K562 (cell line): ENCODE data around the gene SELL. TPM values are rescaled to one million over a fixed set of nuclear protein-coding genes. Genes with fewer than 3 reads are reported as not detected.

Experiments used
- ATAC-seq: fragments of 200-7000 bp; cut with Tn5 transposase; 3 replicates; pipeline ENCODE4 v1.9.1; 2020; ENCODE audit warnings: moderate library complexity
- BruUV-seq: library from RNA; stranded (reverse); fragments of 400-500 nt; replicated peaks from 2 replicates; lab custom pipeline; 2021; lab: Mats Ljungman, UMichigan
- CTCF ChIA-PET: fragments of 300-600 bp; formaldehyde crosslinking; extraction: SDS; loops from one replicate; lab custom pipeline; 2021; ENCODE audit warnings: low intra/inter-chr PET ratio; lab: Yijun Ruan, JAX
- POLR2A ChIA-PET: fragments of 300-600, 350-650 bp; sonication (Branson Sonifier 250); formaldehyde crosslinking; extraction: SDS; loops from one replicate; lab custom pipeline; 2021; ENCODE audit warnings: antibody characterized with exemption, inconsistent platforms; lab: Yijun Ruan, JAX
- DNase-seq, 4 experiments: peaks; one replicate each; pipeline versions ENCODE4 v3.0.0 to v3.0.0-alpha.2; 2011 to 2018; ENCODE audit warnings: low spot score in 3 of 4, mixed read lengths in 3 of 4; ENCODE audit errors: extremely low read depth in 1 of 4
- FAIRE-seq: peaks from 2 replicates; lab custom pipeline; 2011; peaks lifted over from hg19 to GRCh38; lab: Jason Lieb, UNC
- H2AFZ ChIP-seq: 2 replicates; pipeline ENCODE4 v1.6.0; 2011; ENCODE audit warnings: low read depth, low read length, control low read depth, inconsistent platforms
- H3K27ac ChIP-seq: fragments of 200-600 bp; 3 replicates; pipeline ENCODE4 v1.8.0; 2011; ENCODE audit warnings: low read depth, mild to moderate bottlenecking, control low read depth, inconsistent platforms, low read length, moderate library complexity, mixed read lengths; ENCODE audit errors: extremely low read depth
- H3K27me3 ChIP-seq, 2 experiments: fragments of 300-600 bp in 1 of 2; 2 replicates in 1 of 2; 3 replicates in 1 of 2; pipeline versions ENCODE4 v1.6.0 to v1.8.0; 2011; ENCODE audit warnings: inconsistent platforms in 2 of 2, low read length in 2 of 2, mild to moderate bottlenecking in 1 of 2, mixed read lengths in 1 of 2, moderate library complexity in 1 of 2; ENCODE audit not compliant: control insufficient read depth in 2 of 2, insufficient read depth in 2 of 2
- H3K36me3 ChIP-seq: fragments of 300-600 bp; 3 replicates; pipeline ENCODE4 v1.8.0; 2011; ENCODE audit warnings: mild to moderate bottlenecking, low read length, inconsistent platforms; ENCODE audit not compliant: control insufficient read depth, insufficient read depth
- H3K4me1 ChIP-seq, 2 experiments: fragments of 200-600 bp in 1 of 2; replicated peaks in 1 of 2; 2 replicates in 1 of 2; 3 replicates in 1 of 2; pipeline versions ENCODE4 v1.5.1 to v1.8.0; 2011; ENCODE audit warnings: inconsistent platforms in 2 of 2, low read length in 2 of 2, mild to moderate bottlenecking in 1 of 2, mixed read lengths in 1 of 2, moderate library complexity in 1 of 2; ENCODE audit not compliant: control insufficient read depth in 2 of 2, insufficient read depth in 2 of 2
- H3K4me2 ChIP-seq: 2 replicates; pipeline ENCODE4 v1.6.1; 2011; ENCODE audit warnings: low read length, control low read depth, inconsistent platforms, mixed read lengths; ENCODE audit not compliant: insufficient read depth
- H3K4me3 ChIP-seq: fragments of 200-600 bp; sonication (generic), shearing (Covaris generic); 2 replicates; pipeline ENCODE4 v1.5.1; 2016; ENCODE audit warnings: control low read depth, inconsistent platforms
- H3K79me2 ChIP-seq: fragments of 200-600 bp; 3 replicates; pipeline ENCODE4 v1.8.0; 2011; ENCODE audit warnings: low read length, inconsistent platforms; ENCODE audit not compliant: control insufficient read depth, insufficient read depth
- H3K9ac ChIP-seq, 2 experiments: 2 replicates each; pipeline versions ENCODE4 v1.6.0 to v1.6.1; 2011; ENCODE audit warnings: low read depth in 2 of 2, low read length in 2 of 2, control low read depth in 1 of 2, inconsistent platforms in 1 of 2, mild to moderate bottlenecking in 1 of 2, mixed read lengths in 1 of 2; ENCODE audit not compliant: insufficient read depth in 1 of 2
- H3K9me1 ChIP-seq: one replicate; pipeline ENCODE4 v1.6.0; 2011; ENCODE audit warnings: inconsistent platforms, mild to moderate bottlenecking, low read length, moderate library complexity; ENCODE audit not compliant: control insufficient read depth, insufficient read depth
- H3K9me3 ChIP-seq: replicated peaks from 2 replicates; pipeline ENCODE4 v1.5.1; 2011; ENCODE audit warnings: low read depth, low read length, inconsistent platforms; ENCODE audit not compliant: control insufficient read depth, insufficient read depth
- H4K20me1 ChIP-seq: replicated peaks from 2 replicates; pipeline ENCODE4 v1.6.1; 2011; ENCODE audit warnings: low read length, inconsistent platforms, mixed read lengths; ENCODE audit not compliant: control insufficient read depth, insufficient read depth
- BACH1 ChIP-seq: fragments of 200-800 bp; sonication (Bioruptor generic); IDR thresholded peaks from 2 replicates; pipeline ENCODE4 v1.6.1; 2016; ENCODE audit warnings: missing genetic modification characterization, missing compliant biosample characterization
- EP400 ChIP-seq: fragments of 450-650 bp; IDR thresholded peaks from 2 replicates; pipeline ENCODE4 v1.6.1; 2017; ENCODE audit warnings: antibody characterized with exemption, mild to moderate bottlenecking, moderate library complexity
- JUN ChIP-seq, 2 experiments: sonication (generic) in 1 of 2; formaldehyde crosslinking in 1 of 2; IDR thresholded peaks; 2 replicates each; pipeline versions ENCODE4 v1.6.1 to v1.8.0; 2012 to 2022; ENCODE audit warnings: borderline replicate concordance in 2 of 2, mild to moderate bottlenecking in 2 of 2, improper control_type of control experiment in 1 of 2, low read depth in 1 of 2, low read length in 1 of 2, missing genetic modification reagents in 1 of 2
- SETDB1 ChIP-seq: IDR thresholded peaks from one replicate; pipeline ENCODE4 v1.6.1; 2012; ENCODE audit warnings: low read length, control low read depth, inconsistent platforms
- SMAD1 ChIP-seq: fragments of 150-350 bp; IDR thresholded peaks from 2 replicates; pipeline ENCODE4 v1.6.1; 2014; ENCODE audit warnings: low read length, low read depth; ENCODE audit not compliant: partially characterized antibody
- SMARCE1 ChIP-seq: fragments of 450-650 bp; IDR thresholded peaks from 2 replicates; pipeline ENCODE4 v1.7.1; 2016; ENCODE audit warnings: mild to moderate bottlenecking
- TAL1 ChIP-seq: fragments of 450-650 bp; IDR thresholded peaks from 2 replicates; pipeline ENCODE4 v1.6.1; 2016; ENCODE audit warnings: mild to moderate bottlenecking
- TSC22D4 ChIP-seq: fragments of 450-650 bp; IDR thresholded peaks from 2 replicates; pipeline ENCODE4 v1.6.1; 2016; ENCODE audit warnings: missing genetic modification characterization, missing biosample characterization, control low read depth
- ZFP30 ChIP-seq: fragments of 250-450 bp; sonication (Bioruptor Pico); IDR thresholded peaks from 2 replicates; pipeline ENCODE4 v1.8.0; 2022; ENCODE audit warnings: moderate library complexity, mild to moderate bottlenecking, inconsistent platforms, borderline replicate concordance
- ZNF143 ChIP-seq: sonication (generic); formaldehyde crosslinking; IDR thresholded peaks from 2 replicates; pipeline ENCODE4 v1.9.0; 2022; ENCODE audit warnings: mild to moderate bottlenecking, missing genetic modification reagents
- ZNF507 ChIP-seq: conservative IDR thresholded peaks from 2 replicates; pipeline ENCODE4 v1.6.1; 2017; ENCODE audit warnings: missing genetic modification characterization, missing compliant biosample characterization
- ZZZ3 ChIP-seq: fragments of 450-650 bp; IDR thresholded peaks from 2 replicates; pipeline ENCODE4 v1.6.1; 2016; ENCODE audit warnings: antibody characterized with exemption, mild to moderate bottlenecking, moderate library complexity
- WGBS: fragments of 100-300 bp; shearing (Covaris generic); methylation state at CpG from one replicate; pipeline ENCODE4 v1.1.6; 2016; ENCODE audit warnings: low coverage, mixed read lengths; ENCODE audit not compliant: insufficient coverage; ENCODE audit errors: missing lambda C conversion rate; 5-methylcytosine and 5-hydroxymethylcytosine counted together
- in situ Hi-C: fragments of 300-500 bp; cut with MboI; formaldehyde crosslinking; loops from 4 replicates; pipeline ENCODE4 v1.15.0; 2018; ENCODE audit warnings: inconsistent platforms, mixed read lengths
- intact Hi-C: fragments of 100-400 bp; cut with micrococcal nuclease; formaldehyde crosslinking; loops from 2 replicates; pipeline ENCODE4 v1.14.2; 2022
- polyA plus RNA-seq, 8 experiments: library from polyadenylated mRNA; depleted of rRNA in 4 of 8; stranded (reverse) in 5 of 8; unstranded in 3 of 8; fragments of >200 nt; fragmentation: Nextera tagmentation in 2 of 8; fragmentation: Illumina TruSeq in 1 of 8; extraction: Ambion mirVana in 2 of 8; extraction: Trizol in 1 of 8; gene quantifications; 2 replicates each; pipeline versions ENCODE4 v1.2.1 to v1.2.3, GENCODE V29; 2011 to 2014; ENCODE audit warnings: inconsistent platforms in 1 of 8, missing spikeins in 1 of 8
- total RNA-seq, 7 experiments: library from RNA; depleted of rRNA in 6 of 7; stranded (reverse); fragments of >200 nt in 6 of 7; fragmentation: Illumina TruSeq in 2 of 7; extraction: Trizol in 2 of 7; gene quantifications; 2 replicates each; pipeline versions ENCODE4 v1.2.1 to v1.2.3, GENCODE V29; 2011 to 2021; ENCODE audit warnings: low replicate concordance in 1 of 7
- TF ChIP-seq, protein P1 (sequence below): fragments of 250-450 bp; sonication (Bioruptor Pico); IDR thresholded peaks from 2 replicates; pipeline ENCODE4 v1.5.1; 2021; ENCODE audit warnings: mild to moderate bottlenecking
- TF ChIP-seq, protein P2 (sequence below): fragments of 250-450 bp; sonication (Bioruptor Pico); IDR thresholded peaks from 2 replicates; pipeline ENCODE4 v1.8.0; 2022; ENCODE audit warnings: inconsistent platforms

The SELL gene
- total and polyA plus RNA-seq, 9 of the 15 experiments (the other 6 are each of a cell fraction or from before 2014, with no cell fraction given) = 0.51 TPM; not detected in 8

- Histone ChIP-seq H3K9me3 (no peaks in the 10 kb centered on the region), H3K27me3 (no peaks in the 10 kb centered on the region; a peak in 1 of 5 replicates), H3K4me3 (no peak overlapping the region), H4K20me1 (no peaks in the 10 kb centered on the region), H3K36me3 (no peaks in the 10 kb centered on the region), H3K4me2 (no peak overlapping the region), H3K9me1 (no peaks in the 10 kb centered on the region), H3K9ac (no peak overlapping the region), H3K27ac (no peak overlapping the region), H3K79me2 (no peaks in the 10 kb centered on the region), H2AFZ (no peak overlapping the region), H3K4me1 (no peaks in the 10 kb centered on the region)
- FAIRE-seq (no peak), ATAC-seq (no peak), DNase-seq (no peak)
- WGBS = 0% methylated on average over 1 of the region's 1 CpG
- intact Hi-C loops (no loop called here), in situ Hi-C loops (no loop called here)
- TF ChIP-seq JUN (IDR thresholded peaks at IDR 0.05; ENCODE audit: borderline replicate concordance, low read depth, low read length) = no peak
- TF ChIP-seq JUN (CRISPR knock-in tag; IDR thresholded peaks at IDR 0.05; ENCODE audit: borderline replicate concordance) = no peak
- CTCF ChIA-PET = no interaction called here
- POLR2A ChIA-PET = no interaction called here
- no TSS peak for BruUV-seq
These were observed 62.7 kb downstream of the SELL start for GRCh38 chr1:169648709-169649108.

GRCh38 chr1:169648187-169648586, 63.2 kb downstream of the SELL start:
- Histone ChIP-seq H3K4me2 (no peak overlapping the region), H3K4me1 (no peaks in the 10 kb centered on the region), H3K79me2 (no peaks in the 10 kb centered on the region), H3K9me3 (no peaks in the 10 kb centered on the region), H3K27me3 (no peaks in the 10 kb centered on the region; a peak in 1 of 5 replicates), H3K36me3 (no peaks in the 10 kb centered on the region), H3K27ac (no peak overlapping the region), H3K9me1 (no peaks in the 10 kb centered on the region), H3K9ac (no peak overlapping the region), H2AFZ (no peak overlapping the region), H4K20me1 (no peaks in the 10 kb centered on the region), H3K4me3 (no peak overlapping the region)
- POLR2A ChIA-PET = interaction anchor here (0.7 kb wide), 1 partner anchor 95 kb away, joined by 4 read pairs; no protein-coding TSS in a partner anchor
- in situ Hi-C loops = no loop called here
- no peak for DNase-seq
- CTCF ChIA-PET = no interaction called here
- BruUV-seq = no TSS peak
- FAIRE-seq = no peak
- intact Hi-C loops = no loop called here
- ATAC-seq = no peak
- WGBS = 0% methylated on average over 2 of the region's 2 CpGs
- TF ChIP-seq SMARCE1 = no peak
- TF ChIP-seq ZNF143 (CRISPR knock-in tag) = no peak
- no peak for TF ChIP-seq TAL1
- TF ChIP-seq EP400 = no peak
- TF ChIP-seq, protein P1, sequence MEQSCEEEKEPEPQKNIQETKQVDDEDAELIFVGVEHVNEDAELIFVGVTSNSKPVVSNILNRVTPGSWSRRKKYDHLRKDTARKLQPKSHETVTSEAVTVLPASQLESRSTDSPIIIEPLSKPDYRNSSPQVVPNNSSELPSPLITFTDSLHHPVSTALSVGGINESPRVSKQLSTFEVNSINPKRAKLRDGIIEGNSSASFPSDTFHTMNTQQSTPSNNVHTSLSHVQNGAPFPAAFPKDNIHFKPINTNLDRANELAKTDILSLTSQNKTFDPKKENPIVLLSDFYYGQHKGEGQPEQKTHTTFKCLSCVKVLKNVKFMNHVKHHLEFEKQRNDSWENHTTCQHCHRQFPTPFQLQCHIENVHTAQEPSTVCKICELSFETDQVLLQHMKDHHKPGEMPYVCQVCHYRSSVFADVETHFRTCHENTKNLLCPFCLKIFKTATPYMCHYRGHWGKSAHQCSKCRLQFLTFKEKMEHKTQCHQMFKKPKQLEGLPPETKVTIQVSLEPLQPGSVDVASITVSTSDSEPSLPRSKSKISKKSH (CRISPR knock-in tag) = no peak
- TF ChIP-seq TSC22D4 (tag) = no peak
- TF ChIP-seq SETDB1 = no peak
- TF ChIP-seq, protein P2, sequence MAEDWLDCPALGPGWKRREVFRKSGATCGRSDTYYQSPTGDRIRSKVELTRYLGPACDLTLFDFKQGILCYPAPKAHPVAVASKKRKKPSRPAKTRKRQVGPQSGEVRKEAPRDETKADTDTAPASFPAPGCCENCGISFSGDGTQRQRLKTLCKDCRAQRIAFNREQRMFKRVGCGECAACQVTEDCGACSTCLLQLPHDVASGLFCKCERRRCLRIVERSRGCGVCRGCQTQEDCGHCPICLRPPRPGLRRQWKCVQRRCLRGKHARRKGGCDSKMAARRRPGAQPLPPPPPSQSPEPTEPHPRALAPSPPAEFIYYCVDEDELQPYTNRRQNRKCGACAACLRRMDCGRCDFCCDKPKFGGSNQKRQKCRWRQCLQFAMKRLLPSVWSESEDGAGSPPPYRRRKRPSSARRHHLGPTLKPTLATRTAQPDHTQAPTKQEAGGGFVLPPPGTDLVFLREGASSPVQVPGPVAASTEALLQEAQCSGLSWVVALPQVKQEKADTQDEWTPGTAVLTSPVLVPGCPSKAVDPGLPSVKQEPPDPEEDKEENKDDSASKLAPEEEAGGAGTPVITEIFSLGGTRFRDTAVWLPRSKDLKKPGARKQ (CRISPR knock-in tag) = no peak
- TF ChIP-seq BACH1 (tag) = no peak
- no peak for TF ChIP-seq ZNF507 (tag)
- TF ChIP-seq ZFP30 (CRISPR knock-in tag) = no peak
- no peak for TF ChIP-seq SMAD1
- TF ChIP-seq ZZZ3 = no peak
